ENCODE data around the gene CTNNAL1.

GRCh38 chr9:109027176-109027575 is 13.9 kb upstream of the CTNNAL1 start:
- TF ChIP-seq POLR2A (IDR thresholded peaks at IDR 0.05) = no peak
- TF ChIP-seq CTCF (IDR thresholded peaks at IDR 0.05) = no peak

All from testis (tissue), 2 donors.